ENCODE measurements around the gene HBG2.

The HBG2 gene

DNA sequence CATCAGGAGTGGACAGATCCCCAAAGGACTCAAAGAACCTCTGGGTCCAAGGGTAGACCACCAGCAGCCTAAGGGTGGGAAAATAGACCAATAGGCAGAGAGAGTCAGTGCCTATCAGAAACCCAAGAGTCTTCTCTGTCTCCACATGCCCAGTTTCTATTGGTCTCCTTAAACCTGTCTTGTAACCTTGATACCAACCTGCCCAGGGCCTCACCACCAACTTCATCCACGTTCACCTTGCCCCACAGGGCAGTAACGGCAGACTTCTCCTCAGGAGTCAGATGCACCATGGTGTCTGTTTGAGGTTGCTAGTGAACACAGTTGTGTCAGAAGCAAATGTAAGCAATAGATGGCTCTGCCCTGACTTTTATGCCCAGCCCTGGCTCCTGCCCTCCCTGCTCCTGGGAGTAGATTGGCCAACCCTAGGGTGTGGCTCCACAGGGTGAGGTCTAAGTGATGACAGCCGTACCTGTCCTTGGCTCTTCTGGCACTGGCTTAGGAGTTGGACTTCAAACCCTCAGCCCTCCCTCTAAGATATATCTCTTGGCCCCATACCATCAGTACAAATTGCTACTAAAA is 27.8 kb downstream of the HBG2 start, which contains the start of gene HBB:
TSS of gene HBB (minus strand) at position 340 of the 579 bp plus-strand sequence. CDS start at position 290, 50 bp downstream.
- peak; percentile 32 for DNase-seq

DNA sequence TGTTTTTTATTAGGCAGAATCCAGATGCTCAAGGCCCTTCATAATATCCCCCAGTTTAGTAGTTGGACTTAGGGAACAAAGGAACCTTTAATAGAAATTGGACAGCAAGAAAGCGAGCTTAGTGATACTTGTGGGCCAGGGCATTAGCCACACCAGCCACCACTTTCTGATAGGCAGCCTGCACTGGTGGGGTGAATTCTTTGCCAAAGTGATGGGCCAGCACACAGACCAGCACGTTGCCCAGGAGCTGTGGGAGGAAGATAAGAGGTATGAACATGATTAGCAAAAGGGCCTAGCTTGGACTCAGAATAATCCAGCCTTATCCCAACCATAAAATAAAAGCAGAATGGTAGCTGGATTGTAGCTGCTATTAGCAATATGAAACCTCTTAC is 29.1 kb downstream of the HBG2 start:
- DNase-seq: no peak

DNA sequence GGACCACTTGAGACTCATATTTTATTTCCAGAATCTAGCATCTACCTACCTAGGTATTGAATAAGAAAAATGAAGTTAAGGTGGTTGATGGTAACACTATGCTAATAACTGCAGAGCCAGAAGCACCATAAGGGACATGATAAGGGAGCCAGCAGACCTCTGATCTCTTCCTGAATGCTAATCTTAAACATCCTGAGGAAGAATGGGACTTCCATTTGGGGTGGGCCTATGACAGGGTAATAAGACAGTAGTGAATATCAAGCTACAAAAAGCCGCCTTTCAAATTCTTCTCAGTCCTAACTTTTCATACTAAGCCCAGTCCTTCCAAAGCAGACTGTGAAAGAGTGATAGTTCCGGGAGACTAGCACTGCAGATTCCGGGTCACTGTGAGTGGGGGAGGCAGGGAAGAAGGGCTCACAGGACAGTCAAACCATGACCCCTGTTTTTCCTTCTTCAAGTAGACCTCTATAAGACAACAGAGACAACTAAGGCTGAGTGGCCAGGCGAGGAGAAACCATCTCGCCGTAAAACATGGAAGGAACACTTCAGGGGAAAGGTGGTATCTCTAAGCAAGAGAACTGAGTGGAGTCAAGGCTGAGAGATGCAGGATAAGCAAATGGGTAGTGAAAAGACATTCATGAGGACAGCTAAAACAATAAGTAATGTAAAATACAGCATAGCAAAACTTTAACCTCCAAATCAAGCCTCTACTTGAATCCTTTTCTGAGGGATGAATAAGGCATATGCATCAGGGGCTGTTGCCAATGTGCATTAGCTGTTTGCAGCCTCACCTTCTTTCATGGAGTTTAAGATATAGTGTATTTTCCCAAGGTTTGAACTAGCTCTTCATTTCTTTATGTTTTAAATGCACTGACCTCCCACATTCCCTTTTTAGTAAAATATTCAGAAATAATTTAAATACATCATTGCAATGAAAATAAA is 29.8 kb downstream of the HBG2 start:
- DNase-seq: no peak

DNA sequence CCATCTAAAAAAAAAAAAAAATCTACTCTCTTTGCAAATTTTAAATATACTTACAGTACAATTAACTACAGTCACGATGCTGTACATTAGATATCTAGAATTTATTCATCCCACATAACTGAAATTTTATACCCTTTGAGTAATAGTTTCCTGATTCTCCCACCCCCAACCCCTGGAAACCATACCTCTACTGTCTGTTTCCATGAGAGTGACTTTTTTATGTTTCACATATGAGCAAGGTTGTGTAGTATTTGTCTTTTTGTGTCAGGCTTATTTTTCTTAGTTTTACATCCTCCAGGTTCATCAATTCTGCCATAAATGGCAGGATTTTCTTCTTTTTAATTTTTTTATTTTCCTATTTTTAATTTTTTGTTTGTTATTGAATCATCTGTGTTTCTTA is 30.9 kb downstream of the HBG2 start:
- no peak for DNase-seq

DNA sequence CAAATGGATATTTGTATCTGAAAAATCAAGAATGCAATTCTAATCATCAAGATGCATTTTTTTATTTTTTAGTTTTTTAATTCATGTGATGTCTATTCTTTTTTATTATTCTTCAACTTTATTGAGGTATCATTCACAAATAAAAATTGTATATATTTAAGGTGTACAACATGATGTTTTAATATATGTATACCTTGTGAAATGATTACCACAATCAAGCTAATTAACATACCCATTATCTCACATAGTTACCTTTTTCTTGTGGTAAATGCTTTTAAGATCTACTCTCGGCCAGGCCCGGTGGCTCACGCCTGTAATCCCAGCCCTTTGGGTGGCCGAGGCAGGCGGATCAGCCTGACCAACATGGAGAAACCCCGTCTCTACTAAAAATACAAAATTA is 31.4 kb downstream of the HBG2 start:
- DNase-seq: no peak

DNA sequence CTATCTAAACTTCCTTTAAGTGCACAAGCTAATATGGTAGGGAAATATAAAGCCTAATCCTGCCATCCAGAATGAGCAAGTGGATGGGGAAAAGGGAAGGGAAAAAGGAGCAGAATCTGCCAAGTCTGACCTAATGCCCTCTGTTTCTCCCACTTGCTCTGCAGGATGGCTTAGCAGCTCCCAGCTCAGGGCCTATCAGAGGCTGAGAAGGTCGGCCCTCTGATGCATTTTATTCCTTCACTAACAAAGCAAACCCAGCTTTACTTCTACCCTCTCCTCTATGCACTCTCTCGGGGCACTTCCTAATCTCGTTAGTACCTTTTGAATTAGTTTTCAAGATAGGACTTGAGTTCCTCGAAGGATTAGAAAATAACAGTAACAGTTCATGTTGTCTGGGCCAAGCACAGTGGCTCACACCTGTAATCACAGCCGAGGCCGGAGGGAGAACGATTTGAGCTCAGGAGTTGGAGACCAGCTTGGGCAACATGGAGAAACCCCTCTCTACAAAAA is 44.1 kb downstream of the HBG2 start:
- no peak for DNase-seq

DNA sequence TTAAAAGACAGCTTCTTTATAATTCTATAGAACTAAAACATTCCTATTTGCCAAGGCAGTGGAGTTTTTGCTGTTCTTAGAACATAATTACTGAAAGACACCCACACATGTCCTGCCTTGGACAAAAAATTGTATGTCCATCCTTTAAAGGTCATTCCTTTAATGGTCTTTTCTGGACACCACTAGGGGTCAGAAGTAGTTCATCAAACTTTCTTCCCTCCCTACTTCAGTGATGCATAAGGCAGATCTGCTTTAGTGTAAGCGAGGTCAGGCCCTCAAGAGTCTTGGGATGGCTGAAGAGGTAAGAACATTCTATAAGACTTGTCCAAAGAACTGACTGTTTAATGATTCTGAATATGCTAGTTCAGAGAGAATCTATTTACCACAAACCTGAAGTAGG is 49.8 kb downstream of the HBG2 start:
- DNase-seq: no peak

DNA sequence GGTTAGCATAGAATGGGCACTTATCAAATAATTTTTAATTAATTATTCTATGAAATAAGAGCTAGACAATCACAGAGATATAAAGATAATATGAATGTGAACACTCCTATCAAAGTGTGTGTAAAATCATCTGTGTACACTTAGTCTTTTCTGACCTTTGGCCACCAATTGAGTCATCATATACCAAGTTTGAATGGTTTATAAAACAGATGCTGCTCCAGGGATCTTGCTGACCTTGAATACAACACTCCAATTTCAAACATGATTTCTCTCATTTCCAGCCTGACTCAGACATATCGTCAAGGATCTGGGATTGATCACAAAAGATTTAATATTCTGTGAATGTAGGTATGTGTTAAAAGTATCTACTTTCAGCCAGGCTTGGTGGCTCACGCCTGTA is 51.2 kb downstream of the HBG2 start:
- DNase-seq: no peak

All from NCI-H526 treated with DMSO at 0.1 percent for 48 hours (cell line).